Renal pelvis (tissue), 12 donors: Measurements from ENCODE around the gene HSF2. TPM values are rescaled to one million over a fixed set of nuclear protein-coding genes. Genes with fewer than 3 reads are reported as not detected.

Experiments
- DNase-seq: peaks from one replicate; pipeline ENCODE4 v3.0.0-alpha.2; 2013
- long read RNA-seq, 16 experiments: transcript quantifications; one replicate each; lab custom pipeline, GENCODE V29; 2026
- polyA plus RNA-seq, 3 donors: library from polyadenylated mRNA; unstranded; fragments of 120-200 nt; gene quantifications; one replicate each; pipeline ENCODE4 v1.2.1, GENCODE V29; 2013; ENCODE audit not compliant: insufficient read length in 3 of 3

HSF2 gene
- polyA plus RNA-seq: 10 to 100 TPM; 30.0 to 34.6 (median 31.7) TPM
- long read RNA-seq, donor 1, transcript HSF2-202 (12 exons, 2,643 nt): major isoform, 8 of 10 reads
- long read RNA-seq, donor 1, partial matches to known transcripts: 0 of 10 reads
- long read RNA-seq, donor 1, other reads (novel, unspliced or antisense): 0 of 10 reads
- long read RNA-seq, donor 2, transcript HSF2-202 (12 exons, 2,643 nt): major isoform, 6 of 9 reads
- long read RNA-seq, donor 2, partial matches to known transcripts: 0 of 9 reads
- long read RNA-seq, donor 2, other reads (novel, unspliced or antisense): 0 of 9 reads
- long read RNA-seq, donor 3, transcript HSF2-202 (12 exons, 2,643 nt): major isoform, 12 of 21 reads
- long read RNA-seq, donor 3, partial matches to known transcripts: 5 of 21 reads
- long read RNA-seq, donor 3, other reads (novel, unspliced or antisense): 0 of 21 reads
- long read RNA-seq, donor 4, partial matches to known transcripts: 0 of 6 reads
- long read RNA-seq, donor 4, other reads (novel, unspliced or antisense): 0 of 6 reads
- long read RNA-seq, donor 5, partial matches to known transcripts: 0 of 5 reads
- long read RNA-seq, donor 5, other reads (novel, unspliced or antisense): 0 of 5 reads
- long read RNA-seq, donor 6, partial matches to known transcripts: 0 of 5 reads
- long read RNA-seq, donor 6, other reads (novel, unspliced or antisense): 0 of 5 reads
- long read RNA-seq, donor 7, transcript HSF2-202 (12 exons, 2,643 nt): major isoform, 8 of 11 reads
- long read RNA-seq, donor 7, partial matches to known transcripts: 0 of 11 reads
- long read RNA-seq, donor 7, other reads (novel, unspliced or antisense): 0 of 11 reads
- long read RNA-seq, donor 8, transcript HSF2-202 (12 exons, 2,643 nt): major isoform, 5 of 6 reads
- long read RNA-seq, donor 8, partial matches to known transcripts: 0 of 6 reads
- long read RNA-seq, donor 8, other reads (novel, unspliced or antisense): 0 of 6 reads
- long read RNA-seq, donor 9, transcript HSF2-202 (12 exons, 2,643 nt): major isoform, 12 of 16 reads
- long read RNA-seq, donor 9, partial matches to known transcripts: 0 of 16 reads
- long read RNA-seq, donor 9, other reads (novel, unspliced or antisense): 0 of 16 reads
- long read RNA-seq, donor 10, transcript HSF2-201 (13 exons, 2,549 nt): major isoform, 5 of 8 reads
- long read RNA-seq, donor 10, partial matches to known transcripts: 0 of 8 reads
- long read RNA-seq, donor 10, other reads (novel, unspliced or antisense): 0 of 8 reads
- long read RNA-seq, donor 11, partial matches to known transcripts: 0 of 4 reads
- long read RNA-seq, donor 11, other reads (novel, unspliced or antisense): 0 of 4 reads
- long read RNA-seq, donor 12, transcript HSF2-202 (12 exons, 2,643 nt): major isoform, 10 of 19 reads
- long read RNA-seq, donor 12, partial matches to known transcripts: 5 of 19 reads
- long read RNA-seq, donor 12, other reads (novel, unspliced or antisense): 0 of 19 reads
- long read RNA-seq, donor 13, partial matches to known transcripts: 26 of 67 reads
- long read RNA-seq, donor 13, other reads (novel, unspliced or antisense): 38 of 67 reads
- long read RNA-seq, donor 14, transcript HSF2-202 (12 exons, 2,643 nt): major isoform, 8 of 29 reads
- long read RNA-seq, donor 14, partial matches to known transcripts: 18 of 29 reads
- long read RNA-seq, donor 14, other reads (novel, unspliced or antisense): 0 of 29 reads
- long read RNA-seq, donor 15, transcript HSF2-202 (12 exons, 2,643 nt): major isoform, 10 of 11 reads
- long read RNA-seq, donor 15, partial matches to known transcripts: 0 of 11 reads
- long read RNA-seq, donor 15, other reads (novel, unspliced or antisense): 0 of 11 reads
- long read RNA-seq, donor 16, transcript HSF2-202 (12 exons, 2,643 nt): major isoform, 10 of 13 reads
- long read RNA-seq, donor 16, partial matches to known transcripts: 0 of 13 reads
- long read RNA-seq, donor 16, other reads (novel, unspliced or antisense): 0 of 13 reads

- peak; percentile 97 for DNase-seq
Measured at GRCh38 chr6:122399348-122400120, at the start of gene HSF2. TSS of gene HSF2 (plus strand) at chr6:122399652. CDS start at chr6:122399738, 86 bp downstream.

- no peak for DNase-seq
Measured at GRCh38 chr6:122352981-122353664, 46.3 kb upstream of the HSF2 start.

GRCh38 chr6:122360809-122361208 is 38.6 kb upstream of the HSF2 start:
- DNase-seq: no peak

GRCh38 chr6:122361314-122361979 is 38.0 kb upstream of the HSF2 start:
- DNase-seq: no peak

- DNase-seq: no peak
Measured at GRCh38 chr6:122363769-122364483, 35.5 kb upstream of the HSF2 start.

GRCh38 chr6:122365775-122366403 is 33.6 kb upstream of the HSF2 start:
- DNase-seq: no peak

- no peak for DNase-seq
Measured at GRCh38 chr6:122367171-122367570, 32.3 kb upstream of the HSF2 start.

GRCh38 chr6:122369536-122369935 is 29.9 kb upstream of the HSF2 start:
- DNase-seq: no peak

GRCh38 chr6:122372647-122373046 is 26.8 kb upstream of the HSF2 start:
- peak; percentile 21 for DNase-seq

GRCh38 chr6:122374307-122374706 is 25.1 kb upstream of the HSF2 start:
- DNase-seq: no peak

GRCh38 chr6:122376246-122376645 is 23.2 kb upstream of the HSF2 start:
- no peak for DNase-seq

- DNase-seq: peak; percentile 73
Measured at GRCh38 chr6:122381494-122382265, 17.8 kb upstream of the HSF2 start.

- DNase-seq: no peak
Measured at GRCh38 chr6:122385857-122386612, 13.4 kb upstream of the HSF2 start.

- no peak for DNase-seq
Measured at GRCh38 chr6:122388945-122389344, 10.5 kb upstream of the HSF2 start.

GRCh38 chr6:122389704-122390372 is 9.6 kb upstream of the HSF2 start:
- DNase-seq: no peak
